Endodermal cell (in vitro differentiated cells): Measurements from ENCODE around the gene HOOK2. TPM values are rescaled to one million over a fixed set of nuclear protein-coding genes. Genes with fewer than 3 reads are reported as not detected.
"Not testable (repeated sequence)": the region's sequence is repeated elsewhere in the genome, so short reads cannot be mapped to it uniquely, and the experiment has no call there.

Experiments
- DNase-seq: peaks from one replicate; pipeline ENCODE4 v3.0.0-alpha.2; 2017
- H3K27ac ChIP-seq: 2 replicates; pipeline ENCODE4 v1.5.1; 2013; ENCODE audit warnings: mild to moderate bottlenecking, low read depth, low read length, moderate library complexity
- H3K27me3 ChIP-seq: 2 replicates; pipeline ENCODE4 v1.6.1; 2013; ENCODE audit warnings: mild to moderate bottlenecking, low read length, moderate library complexity; ENCODE audit not compliant: insufficient read depth, control insufficient read depth, poor library complexity, severe bottlenecking
- H3K36me3 ChIP-seq: 2 replicates; pipeline ENCODE4 v1.7.0; 2013; ENCODE audit warnings: mild to moderate bottlenecking, low read length, moderate library complexity; ENCODE audit not compliant: control insufficient read depth, insufficient read depth
- H3K4me1 ChIP-seq: one replicate; pipeline ENCODE4 v1.7.0; 2013; ENCODE audit warnings: low read length; ENCODE audit not compliant: control insufficient read depth, insufficient read depth
- H3K4me3 ChIP-seq: 2 replicates; pipeline ENCODE4 v1.5.1; 2013; ENCODE audit warnings: mild to moderate bottlenecking, low read length, moderate library complexity
- H3K9ac ChIP-seq: 2 replicates; pipeline ENCODE4 v1.6.1; 2013; ENCODE audit warnings: mild to moderate bottlenecking, low read length, moderate library complexity; ENCODE audit not compliant: poor library complexity, severe bottlenecking; ENCODE audit errors: extremely low read depth
- H3K9me3 ChIP-seq: 2 replicates; pipeline ENCODE4 v1.6.1; 2013; ENCODE audit warnings: mild to moderate bottlenecking, low read length, moderate library complexity; ENCODE audit not compliant: control insufficient read depth
- H3K27ac Mint-ChIP-seq: 2 replicates; pipeline ENCODE4 v1.8.0; 2020; ENCODE audit warnings: mixed read lengths
- H3K27me3 Mint-ChIP-seq: 2 replicates; pipeline ENCODE4 v1.8.0; 2021; ENCODE audit warnings: mild to moderate bottlenecking, mixed read lengths; ENCODE audit not compliant: insufficient read depth
- H3K36me3 Mint-ChIP-seq: 2 replicates; pipeline ENCODE4 v1.8.0; 2020; ENCODE audit warnings: low read depth, mixed read lengths
- H3K4me1 Mint-ChIP-seq: 2 replicates; pipeline ENCODE4 v1.8.0; 2020; ENCODE audit warnings: mixed read lengths
- H3K4me3 Mint-ChIP-seq: 2 replicates; pipeline ENCODE4 v1.8.0; 2020; ENCODE audit warnings: mild to moderate bottlenecking, moderate library complexity, mixed read lengths
- H3K9me3 Mint-ChIP-seq: 2 replicates; pipeline ENCODE4 v1.8.0; 2020; ENCODE audit warnings: mild to moderate bottlenecking, mixed read lengths
- WGBS, 2 experiments: methylation state at CpG; one replicate each; pipeline versions ENCODE4 v1.1.5 to v1.1.7; 2013; ENCODE audit warnings: missing lambda C conversion rate in 2 of 2, mixed read lengths in 1 of 2; ENCODE audit not compliant: insufficient coverage in 1 of 2, insufficient read length in 1 of 2; 5-methylcytosine and 5-hydroxymethylcytosine counted together
- total RNA-seq, 2 donors: library from RNA; stranded (reverse); fragmentation: NEBNext Ultra II Directional in 1 of 2; extraction: Animal tissue kit (Norgen Biotek cat#: 25700) in 1 of 2; gene quantifications; 2 replicates in 1 of 2; 3 replicates in 1 of 2; pipeline ENCODE4 v1.2.1, GENCODE V29; 2021
- TF ChIP-seq, protein P1 (sequence below): fragments of 200-600 bp; sonication (generic); conservative IDR thresholded peaks from 2 replicates; pipeline ENCODE4 v1.5.0; 2021; ENCODE audit warnings: antibody characterized with exemption, mild to moderate bottlenecking

The HOOK2 gene
- total RNA-seq, 2 donors from 2014 or later = 82.1 to 103 TPM

DNA sequence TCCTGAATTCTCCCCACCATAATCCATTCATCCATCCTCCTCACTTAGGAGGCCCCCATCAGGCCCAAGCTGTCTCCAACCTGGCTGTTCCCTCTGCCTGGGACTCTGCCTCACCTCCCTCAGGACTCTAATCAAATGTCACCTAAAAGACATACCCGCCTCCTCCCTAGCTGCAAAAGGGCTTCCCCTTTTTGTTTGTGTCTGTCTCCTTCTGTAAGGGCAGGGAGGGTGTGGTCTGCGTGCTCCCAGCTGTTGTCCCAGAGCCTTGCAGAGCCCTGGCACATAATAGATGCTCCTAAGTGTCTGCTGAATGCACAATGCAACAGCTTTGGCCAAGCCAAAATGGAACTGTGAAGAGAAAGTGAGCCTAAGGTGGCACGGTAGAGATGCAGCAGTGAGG, 45.3 kb downstream of the HOOK2 start:
- no peaks in the 10 kb centered on the region for H3K9me3 ChIP-seq
- Mint-ChIP-seq H3K36me3 (peaks cover 32% of the 10 kb centered on the region), H3K27ac (no peak overlapping the region), H3K9me3 (no peaks in the 10 kb centered on the region), H3K4me3 (no peak overlapping the region), H3K4me1 (peaks cover 12% of the 10 kb centered on the region), H3K27me3 (no peaks in the 10 kb centered on the region)
- no peaks in the 10 kb centered on the region for H3K27me3 ChIP-seq
- H3K4me3 ChIP-seq = no peak overlapping the region
- H3K36me3 ChIP-seq = peaks cover 33% of the 10 kb centered on the region
- peaks cover 2% of the 10 kb centered on the region for H3K4me1 ChIP-seq
- peak; percentile 30 for DNase-seq
- 97 to 100% methylated on average over 2 to 3 of the region's 3 CpGs for WGBS, 2 experiments
- no peak overlapping the region for H3K27ac ChIP-seq
- TF ChIP-seq, protein P1, sequence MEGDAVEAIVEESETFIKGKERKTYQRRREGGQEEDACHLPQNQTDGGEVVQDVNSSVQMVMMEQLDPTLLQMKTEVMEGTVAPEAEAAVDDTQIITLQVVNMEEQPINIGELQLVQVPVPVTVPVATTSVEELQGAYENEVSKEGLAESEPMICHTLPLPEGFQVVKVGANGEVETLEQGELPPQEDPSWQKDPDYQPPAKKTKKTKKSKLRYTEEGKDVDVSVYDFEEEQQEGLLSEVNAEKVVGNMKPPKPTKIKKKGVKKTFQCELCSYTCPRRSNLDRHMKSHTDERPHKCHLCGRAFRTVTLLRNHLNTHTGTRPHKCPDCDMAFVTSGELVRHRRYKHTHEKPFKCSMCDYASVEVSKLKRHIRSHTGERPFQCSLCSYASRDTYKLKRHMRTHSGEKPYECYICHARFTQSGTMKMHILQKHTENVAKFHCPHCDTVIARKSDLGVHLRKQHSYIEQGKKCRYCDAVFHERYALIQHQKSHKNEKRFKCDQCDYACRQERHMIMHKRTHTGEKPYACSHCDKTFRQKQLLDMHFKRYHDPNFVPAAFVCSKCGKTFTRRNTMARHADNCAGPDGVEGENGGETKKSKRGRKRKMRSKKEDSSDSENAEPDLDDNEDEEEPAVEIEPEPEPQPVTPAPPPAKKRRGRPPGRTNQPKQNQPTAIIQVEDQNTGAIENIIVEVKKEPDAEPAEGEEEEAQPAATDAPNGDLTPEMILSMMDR = no peak
- H3K9ac ChIP-seq = no peak overlapping the region

- TF ChIP-seq, protein P1 = no peak
- no peak overlapping the region for H3K27ac Mint-ChIP-seq
- peaks cover 33% of the 10 kb centered on the region for H3K36me3 ChIP-seq
- no peaks in the 10 kb centered on the region for H3K27me3 ChIP-seq
- no peaks in the 10 kb centered on the region for H3K27me3 Mint-ChIP-seq
- WGBS, 2 experiments = 96 to 98% methylated on average over 9 of the region's 9 CpGs
- H3K4me1 Mint-ChIP-seq = peaks cover 8% of the 10 kb centered on the region
- H3K4me3 ChIP-seq = no peak overlapping the region
- H3K9me3 Mint-ChIP-seq = no peaks in the 10 kb centered on the region
- no peak for DNase-seq
- no peak overlapping the region for H3K9ac ChIP-seq
- H3K4me3 Mint-ChIP-seq = no peak overlapping the region
- H3K36me3 Mint-ChIP-seq = peaks cover 32% of the 10 kb centered on the region
- no peaks in the 10 kb centered on the region for H3K9me3 ChIP-seq
- no peak overlapping the region for H3K27ac ChIP-seq
- no peaks in the 10 kb centered on the region for H3K4me1 ChIP-seq
Observed at GRCh38 chr19:12727745-12728433, 47.5 kb downstream of the HOOK2 start.

- Histone ChIP-seq H3K27ac (no peak overlapping the region), H3K4me1 (no peaks in the 10 kb centered on the region), H3K9ac (no peak overlapping the region), H3K27me3 (no peaks in the 10 kb centered on the region), H3K9me3 (no peaks in the 10 kb centered on the region), H3K36me3 (peaks cover 28% of the 10 kb centered on the region), H3K4me3 (no peak overlapping the region)
- H3K4me1 Mint-ChIP-seq = peaks cover 5% of the 10 kb centered on the region
- DNase-seq = peak; percentile 47
- no peaks in the 10 kb centered on the region for H3K27me3 Mint-ChIP-seq
- H3K27ac Mint-ChIP-seq = no peak overlapping the region
- no peaks in the 10 kb centered on the region for H3K9me3 Mint-ChIP-seq
- H3K4me3 Mint-ChIP-seq = no peak overlapping the region
- WGBS, 2 experiments = 93 to 100% methylated on average over 1 to 2 of the region's 2 CpGs
- H3K36me3 Mint-ChIP-seq = peaks cover 28% of the 10 kb centered on the region
- TF ChIP-seq, protein P1 = no peak
Observed at GRCh38 chr19:12726988-12727316, 48.4 kb downstream of the HOOK2 start.

- not testable (repeated sequence) for H3K4me3 Mint-ChIP-seq
Observed at GRCh38 chr19:12725612-12726011, 49.7 kb downstream of the HOOK2 start.

More at GRCh38 chr19:12725612-12726011, 49.7 kb downstream of the HOOK2 start:
- WGBS, 2 experiments = 98% methylated on average over 7 to 10 of the region's 10 CpGs
- H3K27me3 Mint-ChIP-seq, H3K9me3 ChIP-seq, H3K27ac ChIP-seq, H3K9ac ChIP-seq, H3K9me3 Mint-ChIP-seq, DNase-seq, H3K4me1 ChIP-seq, H3K27me3 ChIP-seq, H3K4me3 ChIP-seq, H3K27ac Mint-ChIP-seq: not testable (repeated sequence)
- Mint-ChIP-seq H3K4me1 (peaks cover 12% of the 10 kb centered on the region), H3K36me3 (peaks cover 25% of the 10 kb centered on the region)
- peaks cover 17% of the 10 kb centered on the region for H3K36me3 ChIP-seq
